Measurements from ENCODE around the gene ANO6. TPM values are rescaled to one million over a fixed set of nuclear protein-coding genes. Genes with fewer than 3 reads are reported as not detected.

Gene ANO6
- polyA plus RNA-seq, 1 donor from 2014 or later: 9.0 TPM

DNA sequence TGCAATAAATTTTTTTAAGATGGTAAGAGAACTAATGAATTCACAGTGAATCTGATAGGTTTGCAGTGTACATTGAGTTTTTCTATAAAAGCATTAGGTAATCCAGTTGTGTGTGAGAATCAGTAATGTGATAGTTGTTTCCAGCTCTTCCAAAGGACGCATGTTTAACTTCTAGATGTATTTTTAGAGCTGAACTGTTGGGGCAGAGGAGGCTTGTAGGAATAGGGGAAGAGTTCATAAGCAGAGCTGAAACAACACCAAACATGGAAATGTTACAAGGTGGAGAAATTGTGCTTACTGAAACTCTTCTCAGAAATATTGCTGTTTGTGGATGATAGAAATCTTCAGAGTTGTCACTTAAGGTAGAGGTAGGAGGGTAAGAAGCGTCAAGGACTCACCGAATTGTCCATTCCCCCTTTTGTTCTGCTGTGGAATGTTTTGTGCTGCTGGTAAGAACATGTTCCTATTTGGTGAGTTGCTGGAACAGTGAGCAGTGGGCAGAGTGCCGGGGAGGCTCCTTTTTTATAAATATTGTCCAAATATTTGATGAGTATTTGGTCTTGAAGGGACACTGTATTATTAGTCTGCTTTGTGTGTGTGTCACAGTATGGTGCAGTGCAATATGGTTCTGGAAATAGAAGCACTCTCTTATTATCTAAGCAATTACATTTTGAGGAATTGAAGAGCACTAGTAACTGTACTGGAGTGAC lies 76.7 kb downstream of the ANO6 start:
- no peaks in the 10 kb centered on the region for H4K20me1 ChIP-seq (ENCODE audit: insufficient read depth)
- TF ChIP-seq EZH2 (IDR thresholded peaks at IDR 0.05; ENCODE audit: borderline replicate concordance, insufficient read depth, low read length, poor library complexity, severe bottlenecking) (no peak), POLR2AphosphoS5 (IDR thresholded peaks at IDR 0.05) (no peak), RAD21 (conservative IDR thresholded peaks at IDR 0.05) (no peak), TAF1 (IDR thresholded peaks at IDR 0.05; ENCODE audit: low read depth) (no peak), MXI1 (conservative IDR thresholded peaks at IDR 0.05; ENCODE audit: poor library complexity, severe bottlenecking) (no peak), SMC3 (conservative IDR thresholded peaks at IDR 0.05; ENCODE audit: poor library complexity) (no peak), EP300 (conservative IDR thresholded peaks at IDR 0.05; ENCODE audit: poor library complexity, severe bottlenecking) (no peak)
- TF ChIP-seq, protein P1, sequence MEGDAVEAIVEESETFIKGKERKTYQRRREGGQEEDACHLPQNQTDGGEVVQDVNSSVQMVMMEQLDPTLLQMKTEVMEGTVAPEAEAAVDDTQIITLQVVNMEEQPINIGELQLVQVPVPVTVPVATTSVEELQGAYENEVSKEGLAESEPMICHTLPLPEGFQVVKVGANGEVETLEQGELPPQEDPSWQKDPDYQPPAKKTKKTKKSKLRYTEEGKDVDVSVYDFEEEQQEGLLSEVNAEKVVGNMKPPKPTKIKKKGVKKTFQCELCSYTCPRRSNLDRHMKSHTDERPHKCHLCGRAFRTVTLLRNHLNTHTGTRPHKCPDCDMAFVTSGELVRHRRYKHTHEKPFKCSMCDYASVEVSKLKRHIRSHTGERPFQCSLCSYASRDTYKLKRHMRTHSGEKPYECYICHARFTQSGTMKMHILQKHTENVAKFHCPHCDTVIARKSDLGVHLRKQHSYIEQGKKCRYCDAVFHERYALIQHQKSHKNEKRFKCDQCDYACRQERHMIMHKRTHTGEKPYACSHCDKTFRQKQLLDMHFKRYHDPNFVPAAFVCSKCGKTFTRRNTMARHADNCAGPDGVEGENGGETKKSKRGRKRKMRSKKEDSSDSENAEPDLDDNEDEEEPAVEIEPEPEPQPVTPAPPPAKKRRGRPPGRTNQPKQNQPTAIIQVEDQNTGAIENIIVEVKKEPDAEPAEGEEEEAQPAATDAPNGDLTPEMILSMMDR (IDR thresholded peaks at IDR 0.05; ENCODE audit: poor library complexity, severe bottlenecking): no peak
- TF ChIP-seq, protein P2, sequence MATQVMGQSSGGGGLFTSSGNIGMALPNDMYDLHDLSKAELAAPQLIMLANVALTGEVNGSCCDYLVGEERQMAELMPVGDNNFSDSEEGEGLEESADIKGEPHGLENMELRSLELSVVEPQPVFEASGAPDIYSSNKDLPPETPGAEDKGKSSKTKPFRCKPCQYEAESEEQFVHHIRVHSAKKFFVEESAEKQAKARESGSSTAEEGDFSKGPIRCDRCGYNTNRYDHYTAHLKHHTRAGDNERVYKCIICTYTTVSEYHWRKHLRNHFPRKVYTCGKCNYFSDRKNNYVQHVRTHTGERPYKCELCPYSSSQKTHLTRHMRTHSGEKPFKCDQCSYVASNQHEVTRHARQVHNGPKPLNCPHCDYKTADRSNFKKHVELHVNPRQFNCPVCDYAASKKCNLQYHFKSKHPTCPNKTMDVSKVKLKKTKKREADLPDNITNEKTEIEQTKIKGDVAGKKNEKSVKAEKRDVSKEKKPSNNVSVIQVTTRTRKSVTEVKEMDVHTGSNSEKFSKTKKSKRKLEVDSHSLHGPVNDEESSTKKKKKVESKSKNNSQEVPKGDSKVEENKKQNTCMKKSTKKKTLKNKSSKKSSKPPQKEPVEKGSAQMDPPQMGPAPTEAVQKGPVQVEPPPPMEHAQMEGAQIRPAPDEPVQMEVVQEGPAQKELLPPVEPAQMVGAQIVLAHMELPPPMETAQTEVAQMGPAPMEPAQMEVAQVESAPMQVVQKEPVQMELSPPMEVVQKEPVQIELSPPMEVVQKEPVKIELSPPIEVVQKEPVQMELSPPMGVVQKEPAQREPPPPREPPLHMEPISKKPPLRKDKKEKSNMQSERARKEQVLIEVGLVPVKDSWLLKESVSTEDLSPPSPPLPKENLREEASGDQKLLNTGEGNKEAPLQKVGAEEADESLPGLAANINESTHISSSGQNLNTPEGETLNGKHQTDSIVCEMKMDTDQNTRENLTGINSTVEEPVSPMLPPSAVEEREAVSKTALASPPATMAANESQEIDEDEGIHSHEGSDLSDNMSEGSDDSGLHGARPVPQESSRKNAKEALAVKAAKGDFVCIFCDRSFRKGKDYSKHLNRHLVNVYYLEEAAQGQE (IDR thresholded peaks at IDR 0.05; ENCODE audit: borderline replicate concordance): no peak
- H3K27ac ChIP-seq (ENCODE audit: low read length): no peak overlapping the region
- no peak overlapping the region for H3K9ac ChIP-seq (ENCODE audit: low read length)
- H3K4me3 ChIP-seq (ENCODE audit: low read length): no peak overlapping the region
- no peaks in the 10 kb centered on the region for H3K9me3 ChIP-seq (ENCODE audit: low read length)
- H2AFZ ChIP-seq (ENCODE audit: low read depth, low read length): no peak overlapping the region
- H3K4me2 ChIP-seq (ENCODE audit: low read length): no peak overlapping the region
- no peaks in the 10 kb centered on the region for H3K36me3 ChIP-seq (ENCODE audit: insufficient read depth, low read length)
- no peaks in the 10 kb centered on the region for H3K79me2 ChIP-seq (replicated peaks; ENCODE audit: insufficient read depth, low read length)
- no peaks in the 10 kb centered on the region for H3K9me2 ChIP-seq (ENCODE audit: insufficient read depth, low read length)
- H3F3A ChIP-seq (ENCODE audit: insufficient read depth, low read length, poor library complexity, severe bottlenecking): no peaks in the 10 kb centered on the region
- no peaks in the 10 kb centered on the region for H3K27me3 ChIP-seq (ENCODE audit: insufficient read depth, low read depth, low read length)

DNA sequence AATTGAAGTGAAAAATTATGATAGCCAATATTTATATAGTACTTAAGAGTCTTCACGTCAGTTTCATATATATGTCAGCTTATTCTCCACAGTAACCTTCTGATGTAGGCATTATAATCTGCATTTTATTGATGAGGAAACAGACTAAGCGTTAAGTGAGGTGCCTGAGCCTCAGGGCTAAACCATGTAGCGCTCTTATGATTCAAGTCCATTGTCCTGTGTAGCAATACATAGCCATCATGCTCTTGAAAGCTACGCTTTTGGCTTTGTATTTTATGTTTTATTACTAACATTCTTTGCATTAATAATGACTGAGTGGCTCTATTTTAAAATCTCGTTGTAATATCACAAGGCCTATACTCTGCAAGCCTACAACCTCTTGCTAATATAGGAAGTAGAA lies 79.0 kb downstream of the ANO6 start:
- Histone ChIP-seq H3K9me2 (ENCODE audit: insufficient read depth, low read length) (no peaks in the 10 kb centered on the region), H3K4me3 (ENCODE audit: low read length) (no peak overlapping the region), H3K79me2 (replicated peaks; ENCODE audit: insufficient read depth, low read length) (no peaks in the 10 kb centered on the region), H3K36me3 (ENCODE audit: insufficient read depth, low read length) (no peaks in the 10 kb centered on the region), H2AFZ (ENCODE audit: low read depth, low read length) (no peak overlapping the region), H3K9ac (ENCODE audit: low read length) (no peak overlapping the region), H3K27ac (ENCODE audit: low read length) (no peak overlapping the region), H3F3A (ENCODE audit: insufficient read depth, low read length, poor library complexity, severe bottlenecking) (no peaks in the 10 kb centered on the region), H3K9me3 (ENCODE audit: low read length) (no peaks in the 10 kb centered on the region), H3K27me3 (ENCODE audit: insufficient read depth, low read depth, low read length) (no peaks in the 10 kb centered on the region), H3K4me2 (ENCODE audit: low read length) (no peak overlapping the region), H4K20me1 (ENCODE audit: insufficient read depth) (no peaks in the 10 kb centered on the region)
- TF ChIP-seq RAD21 (conservative IDR thresholded peaks at IDR 0.05) (no peak), POLR2AphosphoS5 (IDR thresholded peaks at IDR 0.05) (no peak), TAF1 (IDR thresholded peaks at IDR 0.05; ENCODE audit: low read depth) (no peak), EP300 (conservative IDR thresholded peaks at IDR 0.05; ENCODE audit: poor library complexity, severe bottlenecking) (no peak), EZH2 (IDR thresholded peaks at IDR 0.05; ENCODE audit: borderline replicate concordance, insufficient read depth, low read length, poor library complexity, severe bottlenecking) (no peak), MXI1 (conservative IDR thresholded peaks at IDR 0.05; ENCODE audit: poor library complexity, severe bottlenecking) (no peak), SMC3 (conservative IDR thresholded peaks at IDR 0.05; ENCODE audit: poor library complexity) (no peak)
- TF ChIP-seq, protein P2 (IDR thresholded peaks at IDR 0.05; ENCODE audit: borderline replicate concordance): no peak
- TF ChIP-seq, protein P1 (IDR thresholded peaks at IDR 0.05; ENCODE audit: poor library complexity, severe bottlenecking): no peak
